Measurements from ENCODE around the gene UCK2. TPM values are rescaled to one million over a fixed set of nuclear protein-coding genes. Genes with fewer than 3 reads are reported as not detected.

Gene UCK2
- total and polyA plus RNA-seq, 2 experiments from 2014 or later, result 101 to 149 TPM

DNA sequence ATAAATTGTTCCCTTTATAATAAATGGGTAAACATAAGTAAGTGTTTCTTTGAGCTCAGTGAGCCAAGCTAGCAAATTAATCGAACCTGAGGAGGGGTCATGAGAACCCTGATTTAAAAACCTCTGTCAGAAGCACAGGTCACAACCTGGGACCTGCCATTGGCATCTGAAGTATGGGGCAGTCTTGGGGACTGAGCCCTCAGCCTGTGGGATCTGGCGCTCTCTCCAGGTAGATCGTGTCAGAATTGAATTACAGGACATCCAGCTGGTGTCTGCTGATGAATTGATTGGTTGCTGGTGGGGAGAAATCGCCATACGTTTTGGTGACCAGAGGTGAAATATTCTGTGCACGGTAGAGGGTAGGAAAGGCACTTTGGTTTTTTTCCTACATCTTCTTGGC, 17.5 kb downstream of the UCK2 start:
- Histone ChIP-seq H3K4me3 (no peak overlapping the region), H2AFZ (no peak overlapping the region), H3K36me3 (ENCODE audit: insufficient read depth) (no peaks in the 10 kb centered on the region), H3K4me1 (ENCODE audit: insufficient read depth) (peaks cover 49% of the 10 kb centered on the region), H3K27ac (ENCODE audit: low read depth) (no peak overlapping the region), H4K20me1 (replicated peaks; ENCODE audit: insufficient read depth) (peaks cover 92% of the 10 kb centered on the region), H3K27me3 (ENCODE audit: insufficient read depth) (no peaks in the 10 kb centered on the region), H3K4me2 (no peak overlapping the region), H3K79me2 (replicated peaks; ENCODE audit: insufficient read depth) (peaks cover 100% of the 10 kb centered on the region), H3F3A (replicated peaks; ENCODE audit: low read depth) (0 out of 2 replicates have a peak, but pooled peaks cover 4% of the 10 kb centered on the region), H3K9me2 (ENCODE audit: insufficient read depth) (no peaks in the 10 kb centered on the region)
- Mint-ChIP-seq H3K36me3 (ENCODE audit: low read depth) (peaks cover 18% of the 10 kb centered on the region), H3K4me1 (peaks cover 47% of the 10 kb centered on the region), H3K9me3 (no peaks in the 10 kb centered on the region), H3K27me3 (ENCODE audit: insufficient read depth, low read depth, poor library complexity) (peaks cover 6% of the 10 kb centered on the region), H3K27ac (no peak overlapping the region), H3K4me3 (no peak overlapping the region)
- peak; percentile 66 for DNase-seq (ENCODE audit: low spot score)
- peak; percentile 71 for ATAC-seq
- TF ChIP-seq, protein P1, sequence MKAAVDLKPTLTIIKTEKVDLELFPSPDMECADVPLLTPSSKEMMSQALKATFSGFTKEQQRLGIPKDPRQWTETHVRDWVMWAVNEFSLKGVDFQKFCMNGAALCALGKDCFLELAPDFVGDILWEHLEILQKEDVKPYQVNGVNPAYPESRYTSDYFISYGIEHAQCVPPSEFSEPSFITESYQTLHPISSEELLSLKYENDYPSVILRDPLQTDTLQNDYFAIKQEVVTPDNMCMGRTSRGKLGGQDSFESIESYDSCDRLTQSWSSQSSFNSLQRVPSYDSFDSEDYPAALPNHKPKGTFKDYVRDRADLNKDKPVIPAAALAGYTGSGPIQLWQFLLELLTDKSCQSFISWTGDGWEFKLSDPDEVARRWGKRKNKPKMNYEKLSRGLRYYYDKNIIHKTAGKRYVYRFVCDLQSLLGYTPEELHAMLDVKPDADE (IDR thresholded peaks at IDR 0.05), result no peak
- TF ChIP-seq, protein P2, sequence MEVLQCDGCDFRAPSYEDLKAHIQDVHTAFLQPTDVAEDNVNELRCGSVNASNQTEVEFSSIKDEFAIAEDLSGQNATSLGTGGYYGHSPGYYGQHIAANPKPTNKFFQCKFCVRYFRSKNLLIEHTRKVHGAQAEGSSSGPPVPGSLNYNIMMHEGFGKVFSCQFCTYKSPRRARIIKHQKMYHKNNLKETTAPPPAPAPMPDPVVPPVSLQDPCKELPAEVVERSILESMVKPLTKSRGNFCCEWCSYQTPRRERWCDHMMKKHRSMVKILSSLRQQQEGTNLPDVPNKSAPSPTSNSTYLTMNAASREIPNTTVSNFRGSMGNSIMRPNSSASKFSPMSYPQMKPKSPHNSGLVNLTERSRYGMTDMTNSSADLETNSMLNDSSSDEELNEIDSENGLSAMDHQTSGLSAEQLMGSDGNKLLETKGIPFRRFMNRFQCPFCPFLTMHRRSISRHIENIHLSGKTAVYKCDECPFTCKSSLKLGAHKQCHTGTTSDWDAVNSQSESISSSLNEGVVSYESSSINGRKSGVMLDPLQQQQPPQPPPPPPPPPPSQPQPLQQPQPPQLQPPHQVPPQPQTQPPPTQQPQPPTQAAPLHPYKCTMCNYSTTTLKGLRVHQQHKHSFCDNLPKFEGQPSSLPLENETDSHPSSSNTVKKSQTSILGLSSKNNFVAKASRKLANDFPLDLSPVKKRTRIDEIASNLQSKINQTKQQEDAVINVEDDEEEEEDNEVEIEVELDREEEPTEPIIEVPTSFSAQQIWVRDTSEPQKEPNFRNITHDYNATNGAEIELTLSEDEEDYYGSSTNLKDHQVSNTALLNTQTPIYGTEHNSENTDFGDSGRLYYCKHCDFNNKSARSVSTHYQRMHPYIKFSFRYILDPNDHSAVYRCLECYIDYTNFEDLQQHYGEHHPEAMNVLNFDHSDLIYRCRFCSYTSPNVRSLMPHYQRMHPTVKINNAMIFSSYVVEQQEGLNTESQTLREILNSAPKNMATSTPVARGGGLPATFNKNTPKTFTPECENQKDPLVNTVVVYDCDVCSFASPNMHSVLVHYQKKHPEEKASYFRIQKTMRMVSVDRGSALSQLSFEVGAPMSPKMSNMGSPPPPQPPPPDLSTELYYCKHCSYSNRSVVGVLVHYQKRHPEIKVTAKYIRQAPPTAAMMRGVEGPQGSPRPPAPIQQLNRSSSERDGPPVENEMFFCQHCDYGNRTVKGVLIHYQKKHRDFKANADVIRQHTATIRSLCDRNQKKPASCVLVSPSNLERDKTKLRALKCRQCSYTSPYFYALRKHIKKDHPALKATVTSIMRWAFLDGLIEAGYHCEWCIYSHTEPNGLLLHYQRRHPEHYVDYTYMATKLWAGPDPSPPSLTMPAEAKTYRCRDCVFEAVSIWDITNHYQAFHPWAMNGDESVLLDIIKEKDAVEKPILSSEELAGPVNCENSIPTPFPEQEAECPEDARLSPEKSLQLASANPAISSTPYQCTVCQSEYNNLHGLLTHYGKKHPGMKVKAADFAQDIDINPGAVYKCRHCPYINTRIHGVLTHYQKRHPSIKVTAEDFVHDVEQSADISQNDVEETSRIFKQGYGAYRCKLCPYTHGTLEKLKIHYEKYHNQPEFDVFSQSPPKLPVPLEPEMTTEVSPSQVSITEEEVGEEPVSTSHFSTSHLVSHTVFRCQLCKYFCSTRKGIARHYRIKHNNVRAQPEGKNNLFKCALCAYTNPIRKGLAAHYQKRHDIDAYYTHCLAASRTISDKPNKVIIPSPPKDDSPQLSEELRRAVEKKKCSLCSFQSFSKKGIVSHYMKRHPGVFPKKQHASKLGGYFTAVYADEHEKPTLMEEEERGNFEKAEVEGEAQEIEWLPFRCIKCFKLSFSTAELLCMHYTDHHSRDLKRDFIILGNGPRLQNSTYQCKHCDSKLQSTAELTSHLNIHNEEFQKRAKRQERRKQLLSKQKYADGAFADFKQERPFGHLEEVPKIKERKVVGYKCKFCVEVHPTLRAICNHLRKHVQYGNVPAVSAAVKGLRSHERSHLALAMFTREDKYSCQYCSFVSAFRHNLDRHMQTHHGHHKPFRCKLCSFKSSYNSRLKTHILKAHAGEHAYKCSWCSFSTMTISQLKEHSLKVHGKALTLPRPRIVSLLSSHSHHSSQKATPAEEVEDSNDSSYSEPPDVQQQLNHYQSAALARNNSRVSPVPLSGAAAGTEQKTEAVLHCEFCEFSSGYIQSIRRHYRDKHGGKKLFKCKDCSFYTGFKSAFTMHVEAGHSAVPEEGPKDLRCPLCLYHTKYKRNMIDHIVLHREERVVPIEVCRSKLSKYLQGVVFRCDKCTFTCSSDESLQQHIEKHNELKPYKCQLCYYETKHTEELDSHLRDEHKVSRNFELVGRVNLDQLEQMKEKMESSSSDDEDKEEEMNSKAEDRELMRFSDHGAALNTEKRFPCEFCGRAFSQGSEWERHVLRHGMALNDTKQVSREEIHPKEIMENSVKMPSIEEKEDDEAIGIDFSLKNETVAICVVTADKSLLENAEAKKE (CRISPR knock-in tag; IDR thresholded peaks at IDR 0.05), result no peak
- TF ChIP-seq, protein P3, sequence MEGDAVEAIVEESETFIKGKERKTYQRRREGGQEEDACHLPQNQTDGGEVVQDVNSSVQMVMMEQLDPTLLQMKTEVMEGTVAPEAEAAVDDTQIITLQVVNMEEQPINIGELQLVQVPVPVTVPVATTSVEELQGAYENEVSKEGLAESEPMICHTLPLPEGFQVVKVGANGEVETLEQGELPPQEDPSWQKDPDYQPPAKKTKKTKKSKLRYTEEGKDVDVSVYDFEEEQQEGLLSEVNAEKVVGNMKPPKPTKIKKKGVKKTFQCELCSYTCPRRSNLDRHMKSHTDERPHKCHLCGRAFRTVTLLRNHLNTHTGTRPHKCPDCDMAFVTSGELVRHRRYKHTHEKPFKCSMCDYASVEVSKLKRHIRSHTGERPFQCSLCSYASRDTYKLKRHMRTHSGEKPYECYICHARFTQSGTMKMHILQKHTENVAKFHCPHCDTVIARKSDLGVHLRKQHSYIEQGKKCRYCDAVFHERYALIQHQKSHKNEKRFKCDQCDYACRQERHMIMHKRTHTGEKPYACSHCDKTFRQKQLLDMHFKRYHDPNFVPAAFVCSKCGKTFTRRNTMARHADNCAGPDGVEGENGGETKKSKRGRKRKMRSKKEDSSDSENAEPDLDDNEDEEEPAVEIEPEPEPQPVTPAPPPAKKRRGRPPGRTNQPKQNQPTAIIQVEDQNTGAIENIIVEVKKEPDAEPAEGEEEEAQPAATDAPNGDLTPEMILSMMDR (conservative IDR thresholded peaks at IDR 0.05; ENCODE audit: low read depth in 2 of 2), result peak in 1 of 2 experiments; percentile 52; a peak in 2 of 4 replicates
- TF ChIP-seq EZH2 (IDR thresholded peaks at IDR 0.05; ENCODE audit: low read depth, unreplicated experiment), result no peak
